ENCODE data around the gene CENPP.

DNA sequence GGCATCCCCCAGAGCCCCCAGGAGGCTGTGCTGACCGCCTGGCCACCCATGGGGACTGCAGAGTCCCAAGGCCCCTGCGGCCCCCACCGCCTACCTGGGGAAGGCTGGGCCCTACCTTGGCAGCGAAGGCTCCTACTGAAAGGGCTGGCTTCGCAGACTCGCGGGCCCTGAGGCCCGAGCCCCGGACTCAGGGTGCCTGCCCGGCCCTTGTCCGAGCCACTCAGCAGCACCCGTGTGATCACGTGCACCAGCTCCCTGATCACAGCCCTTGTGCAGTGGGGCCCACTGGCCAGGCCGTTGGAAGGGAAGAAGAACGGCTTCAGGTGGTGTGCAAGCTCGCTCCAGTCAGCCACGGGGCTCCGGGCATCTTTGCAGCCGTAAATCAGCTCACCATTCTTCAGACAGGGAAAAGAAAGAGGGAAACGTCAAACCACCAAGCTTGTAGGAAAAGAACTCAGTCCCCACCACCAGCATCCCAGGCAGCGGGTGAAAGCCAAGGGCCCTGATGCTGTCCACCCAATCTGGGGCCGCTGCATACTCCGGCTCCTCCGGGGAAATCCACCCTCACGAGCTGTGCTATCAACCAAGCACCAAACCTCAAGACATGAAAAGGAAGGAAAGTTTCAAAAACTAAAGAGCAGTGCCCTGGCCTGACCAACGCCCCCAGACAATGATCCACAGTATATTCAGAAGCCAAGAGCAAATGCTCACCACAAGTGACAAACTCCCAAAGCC is 312.3 kb downstream of the CENPP start:
- TF ChIP-seq, protein P1, sequence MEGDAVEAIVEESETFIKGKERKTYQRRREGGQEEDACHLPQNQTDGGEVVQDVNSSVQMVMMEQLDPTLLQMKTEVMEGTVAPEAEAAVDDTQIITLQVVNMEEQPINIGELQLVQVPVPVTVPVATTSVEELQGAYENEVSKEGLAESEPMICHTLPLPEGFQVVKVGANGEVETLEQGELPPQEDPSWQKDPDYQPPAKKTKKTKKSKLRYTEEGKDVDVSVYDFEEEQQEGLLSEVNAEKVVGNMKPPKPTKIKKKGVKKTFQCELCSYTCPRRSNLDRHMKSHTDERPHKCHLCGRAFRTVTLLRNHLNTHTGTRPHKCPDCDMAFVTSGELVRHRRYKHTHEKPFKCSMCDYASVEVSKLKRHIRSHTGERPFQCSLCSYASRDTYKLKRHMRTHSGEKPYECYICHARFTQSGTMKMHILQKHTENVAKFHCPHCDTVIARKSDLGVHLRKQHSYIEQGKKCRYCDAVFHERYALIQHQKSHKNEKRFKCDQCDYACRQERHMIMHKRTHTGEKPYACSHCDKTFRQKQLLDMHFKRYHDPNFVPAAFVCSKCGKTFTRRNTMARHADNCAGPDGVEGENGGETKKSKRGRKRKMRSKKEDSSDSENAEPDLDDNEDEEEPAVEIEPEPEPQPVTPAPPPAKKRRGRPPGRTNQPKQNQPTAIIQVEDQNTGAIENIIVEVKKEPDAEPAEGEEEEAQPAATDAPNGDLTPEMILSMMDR (IDR thresholded peaks at IDR 0.05), result no peak
- no peak for TF ChIP-seq POLR2A (IDR thresholded peaks at IDR 0.05)

Data from vagina (tissue), 2 donors.